RWPE2 (cell line): ENCODE measurements around the gene SIRT5.

ENCODE experiments used
- ATAC-seq: fragments of 200-7000 bp; cut with Tn5 transposase; 3 replicates; pipeline ENCODE4 v1.9.1; 2021; ENCODE audit warnings: low read depth
- DNase-seq: peaks from one replicate; pipeline ENCODE4 v3.0.0-alpha.2; 2020; ENCODE audit warnings: low spot score
- H3K27ac ChIP-seq: fragments of 450-650 bp; 2 replicates; pipeline ENCODE4 v1.5.1; 2017; ENCODE audit warnings: mild to moderate bottlenecking; ENCODE audit not compliant: poor library complexity, severe bottlenecking
- H3K27me3 ChIP-seq: fragments of 250-450 bp; sonication (Bioruptor Pico); 2 replicates; pipeline ENCODE4 v1.5.1; 2021; ENCODE audit warnings: mild to moderate bottlenecking, moderate library complexity; ENCODE audit not compliant: insufficient read depth, poor library complexity, severe bottlenecking
- H3K36me3 ChIP-seq: fragments of 250-450 bp; sonication (Bioruptor Pico); 2 replicates; pipeline ENCODE4 v1.5.1; 2020; ENCODE audit warnings: low read depth, mild to moderate bottlenecking, moderate library complexity
- H3K4me1 ChIP-seq: fragments of 250-450 bp; sonication (Bioruptor Pico); 2 replicates; pipeline ENCODE4 v1.5.1; 2021; ENCODE audit warnings: mild to moderate bottlenecking, moderate library complexity; ENCODE audit not compliant: insufficient read depth, poor library complexity, severe bottlenecking
- H3K4me3 ChIP-seq: fragments of 250-450 bp; sonication (Bioruptor Pico); 2 replicates; pipeline ENCODE4 v1.5.1; 2021; ENCODE audit warnings: mild to moderate bottlenecking, moderate library complexity; ENCODE audit not compliant: severe bottlenecking
- H3K9me3 ChIP-seq: fragments of 250-450 bp; sonication (Bioruptor Pico); 2 replicates; pipeline ENCODE4 v1.5.1; 2021; ENCODE audit warnings: mild to moderate bottlenecking, moderate library complexity; ENCODE audit not compliant: severe bottlenecking
- TF ChIP-seq, protein P1 (sequence below): fragments of 450-650 bp; IDR thresholded peaks from one replicate; pipeline ENCODE4 v1.5.1; 2017; ENCODE audit warnings: mild to moderate bottlenecking, moderate library complexity; ENCODE audit not compliant: poor library complexity, severe bottlenecking

Gene SIRT5

DNA sequence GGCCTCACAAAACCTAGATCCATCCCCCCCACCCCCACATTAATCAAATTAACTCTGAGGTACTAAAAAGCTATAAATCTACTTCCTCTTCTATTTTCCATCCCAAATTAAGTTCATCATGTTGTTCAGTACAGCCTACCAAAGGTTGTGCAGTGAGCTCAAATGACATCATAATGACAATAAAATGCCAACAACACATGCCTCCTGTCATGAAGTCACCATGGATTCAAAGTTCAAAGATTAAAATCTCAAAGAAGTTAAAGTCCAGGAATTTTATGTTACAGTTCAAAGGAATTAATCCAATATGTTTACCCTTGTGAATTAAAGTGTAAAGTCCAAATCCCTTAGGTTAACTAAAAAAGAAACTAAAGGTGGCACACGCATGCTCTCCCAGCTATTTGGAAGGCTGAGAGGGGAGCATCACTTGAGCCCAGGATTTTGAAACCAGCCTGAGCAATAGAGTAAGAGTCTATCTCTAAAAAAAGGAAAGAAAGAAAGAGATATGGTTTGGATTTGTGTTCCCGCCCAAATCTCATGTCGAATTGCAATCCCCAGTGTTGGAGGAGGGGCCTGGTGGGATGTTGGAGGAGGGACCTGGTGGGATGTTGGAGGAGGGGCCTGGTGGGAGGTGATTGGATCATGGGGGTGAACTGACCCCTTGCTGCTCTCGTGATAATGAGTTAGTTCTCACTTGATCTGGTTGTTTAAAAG is 25.7 kb upstream of the SIRT5 start:
- no peak overlapping the region for H3K4me3 ChIP-seq
- H3K27me3 ChIP-seq: no peaks in the 10 kb centered on the region
- H3K9me3 ChIP-seq: no peaks in the 10 kb centered on the region
- no peak overlapping the region for H3K27ac ChIP-seq
- H3K4me1 ChIP-seq: no peaks in the 10 kb centered on the region
- H3K36me3 ChIP-seq: no peaks in the 10 kb centered on the region
- TF ChIP-seq, protein P1, sequence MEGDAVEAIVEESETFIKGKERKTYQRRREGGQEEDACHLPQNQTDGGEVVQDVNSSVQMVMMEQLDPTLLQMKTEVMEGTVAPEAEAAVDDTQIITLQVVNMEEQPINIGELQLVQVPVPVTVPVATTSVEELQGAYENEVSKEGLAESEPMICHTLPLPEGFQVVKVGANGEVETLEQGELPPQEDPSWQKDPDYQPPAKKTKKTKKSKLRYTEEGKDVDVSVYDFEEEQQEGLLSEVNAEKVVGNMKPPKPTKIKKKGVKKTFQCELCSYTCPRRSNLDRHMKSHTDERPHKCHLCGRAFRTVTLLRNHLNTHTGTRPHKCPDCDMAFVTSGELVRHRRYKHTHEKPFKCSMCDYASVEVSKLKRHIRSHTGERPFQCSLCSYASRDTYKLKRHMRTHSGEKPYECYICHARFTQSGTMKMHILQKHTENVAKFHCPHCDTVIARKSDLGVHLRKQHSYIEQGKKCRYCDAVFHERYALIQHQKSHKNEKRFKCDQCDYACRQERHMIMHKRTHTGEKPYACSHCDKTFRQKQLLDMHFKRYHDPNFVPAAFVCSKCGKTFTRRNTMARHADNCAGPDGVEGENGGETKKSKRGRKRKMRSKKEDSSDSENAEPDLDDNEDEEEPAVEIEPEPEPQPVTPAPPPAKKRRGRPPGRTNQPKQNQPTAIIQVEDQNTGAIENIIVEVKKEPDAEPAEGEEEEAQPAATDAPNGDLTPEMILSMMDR: no peak
- DNase-seq: no peak
- no peak for ATAC-seq

DNA sequence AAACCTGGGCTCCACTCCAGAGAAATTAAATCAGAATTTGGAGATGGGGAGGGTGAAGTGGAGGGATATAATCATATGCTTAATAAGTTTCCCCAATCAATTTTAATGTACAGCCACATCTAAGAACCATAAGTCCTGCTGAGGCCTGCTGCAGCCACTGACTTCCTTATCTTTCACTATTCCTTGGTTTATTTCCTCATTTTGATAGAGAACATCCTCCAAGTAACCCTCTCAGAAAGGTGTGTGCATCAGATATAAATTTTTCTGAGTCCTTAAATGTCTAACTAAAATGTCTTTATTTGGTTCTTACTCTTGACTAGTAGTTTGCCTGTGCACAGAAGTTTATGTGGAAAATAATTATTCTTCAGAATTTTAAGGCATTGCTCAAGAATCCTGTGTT is 23.7 kb upstream of the SIRT5 start:
- H3K4me1 ChIP-seq: no peaks in the 10 kb centered on the region
- TF ChIP-seq, protein P1: no peak
- no peaks in the 10 kb centered on the region for H3K27me3 ChIP-seq
- DNase-seq (no peak), ATAC-seq (no peak)
- no peak overlapping the region for H3K27ac ChIP-seq
- H3K36me3 ChIP-seq: no peaks in the 10 kb centered on the region
- no peaks in the 10 kb centered on the region for H3K9me3 ChIP-seq
- H3K4me3 ChIP-seq: no peak overlapping the region

DNA sequence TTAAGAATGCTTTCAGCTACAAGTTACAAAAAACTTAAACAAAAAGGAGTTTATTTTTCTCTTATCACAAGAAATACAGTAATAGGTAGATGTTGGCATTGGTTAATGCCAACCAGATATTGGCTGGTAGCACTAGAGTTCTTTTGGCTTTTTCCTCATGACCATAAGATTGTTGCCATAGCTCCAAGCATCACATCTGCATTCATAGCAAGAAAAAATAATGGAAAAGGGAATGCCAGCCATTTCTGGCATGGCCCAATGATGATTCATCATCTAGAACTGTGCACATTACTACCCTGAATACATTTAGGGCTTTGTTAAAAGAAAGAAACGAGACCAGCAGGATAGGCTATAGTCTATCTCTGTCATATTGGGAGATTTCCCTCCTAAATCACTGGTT is 20.8 kb upstream of the SIRT5 start:
- ATAC-seq: no peak
- no peak for DNase-seq
- TF ChIP-seq, protein P1: no peak
- no peaks in the 10 kb centered on the region for H3K36me3 ChIP-seq
- no peaks in the 10 kb centered on the region for H3K4me1 ChIP-seq
- H3K4me3 ChIP-seq: no peak overlapping the region
- H3K9me3 ChIP-seq: no peaks in the 10 kb centered on the region
- H3K27me3 ChIP-seq: no peaks in the 10 kb centered on the region
- no peak overlapping the region for H3K27ac ChIP-seq

DNA sequence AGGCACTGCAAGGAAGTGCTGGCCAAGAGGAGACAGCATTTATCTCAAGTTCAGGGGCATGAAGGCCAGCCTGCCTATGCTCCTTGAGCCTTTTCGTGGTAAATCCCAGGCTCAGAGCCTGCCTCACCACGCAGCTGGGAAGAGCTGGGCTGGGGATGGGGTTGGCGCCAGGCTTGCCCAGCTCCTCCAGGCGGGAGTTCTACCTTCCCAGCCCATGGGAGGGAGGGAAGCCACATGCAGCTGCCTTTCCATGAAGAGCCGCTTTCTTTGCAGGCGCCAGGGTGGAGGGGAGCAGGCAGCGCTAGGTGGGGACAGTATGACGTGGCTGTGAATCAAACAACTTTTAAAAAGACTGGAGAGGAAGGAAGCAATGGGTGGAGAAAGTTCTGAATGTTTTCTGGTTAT is 19.5 kb upstream of the SIRT5 start:
- H3K4me3 ChIP-seq: no peak overlapping the region
- no peaks in the 10 kb centered on the region for H3K36me3 ChIP-seq
- ATAC-seq (no peak), DNase-seq (no peak)
- TF ChIP-seq, protein P1: no peak
- no peaks in the 10 kb centered on the region for H3K9me3 ChIP-seq
- no peaks in the 10 kb centered on the region for H3K27me3 ChIP-seq
- H3K4me1 ChIP-seq: peaks cover 3% of the 10 kb centered on the region
- H3K27ac ChIP-seq: no peak overlapping the region

DNA sequence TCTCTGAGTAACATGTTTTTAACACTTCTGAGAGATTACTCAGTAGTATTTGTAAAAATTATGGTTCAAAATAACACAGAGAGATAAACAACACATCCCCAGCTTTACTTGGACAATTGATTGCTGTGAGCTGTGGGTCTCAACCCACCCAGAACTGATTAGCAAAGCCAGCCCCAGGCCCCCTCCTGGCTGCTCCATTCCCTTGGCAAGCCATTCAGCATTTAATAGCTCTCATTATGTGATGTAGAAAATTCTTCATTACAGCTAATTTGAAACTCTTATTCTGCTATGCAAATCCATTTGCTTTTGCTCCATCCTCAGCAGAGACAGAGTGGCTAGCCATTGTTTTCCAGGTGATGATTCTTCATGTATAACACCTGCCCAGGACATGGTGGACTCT is 16.6 kb upstream of the SIRT5 start:
- no peaks in the 10 kb centered on the region for H3K27me3 ChIP-seq
- TF ChIP-seq, protein P1: no peak
- ATAC-seq (no peak), DNase-seq (no peak)
- H3K27ac ChIP-seq: no peak overlapping the region
- no peak overlapping the region for H3K4me3 ChIP-seq
- H3K4me1 ChIP-seq: peaks cover 7% of the 10 kb centered on the region
- H3K36me3 ChIP-seq: no peaks in the 10 kb centered on the region
- no peaks in the 10 kb centered on the region for H3K9me3 ChIP-seq
